GM12801 (cell line): ENCODE measurements around the gene HNRNPLL.

Experiments
- TF ChIP-seq, protein P1 (sequence below): IDR thresholded peaks from one replicate; pipeline ENCODE4 v1.5.1; 2011; ENCODE audit warnings: control low read depth; ENCODE audit not compliant: insufficient read length; ENCODE audit errors: extremely low read depth

The HNRNPLL gene

DNA sequence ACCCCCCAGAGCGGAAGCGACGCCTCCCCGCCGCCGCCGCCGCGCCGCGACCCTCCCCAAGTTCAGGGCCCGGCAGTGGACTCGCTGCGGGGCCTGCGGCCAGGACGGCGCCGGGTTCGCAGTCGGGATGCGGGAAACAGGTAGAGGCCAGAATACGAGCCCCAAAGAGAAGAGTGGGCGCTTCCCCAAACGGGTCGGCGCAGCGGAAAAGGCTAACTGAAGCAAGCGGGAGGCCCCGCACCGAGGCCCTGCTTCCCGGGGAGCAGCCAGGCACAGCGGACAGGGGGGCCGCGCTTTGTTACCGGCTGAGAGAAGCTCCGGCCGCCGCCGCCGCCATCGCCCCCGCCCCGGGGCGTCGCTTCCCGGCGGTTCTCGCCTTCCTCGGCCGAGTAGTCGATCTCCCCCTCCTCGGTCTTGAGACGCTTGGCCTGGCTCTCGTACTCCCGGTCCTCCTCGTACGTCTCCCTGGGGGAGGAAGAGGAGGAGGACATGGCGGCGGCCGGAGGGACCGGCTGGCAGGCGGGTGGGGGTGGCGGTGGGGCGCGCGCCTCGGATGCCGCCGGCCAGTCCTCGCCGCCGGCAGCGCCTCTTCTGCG lies 494 bp downstream of the HNRNPLL start:
- TF ChIP-seq, protein P1, sequence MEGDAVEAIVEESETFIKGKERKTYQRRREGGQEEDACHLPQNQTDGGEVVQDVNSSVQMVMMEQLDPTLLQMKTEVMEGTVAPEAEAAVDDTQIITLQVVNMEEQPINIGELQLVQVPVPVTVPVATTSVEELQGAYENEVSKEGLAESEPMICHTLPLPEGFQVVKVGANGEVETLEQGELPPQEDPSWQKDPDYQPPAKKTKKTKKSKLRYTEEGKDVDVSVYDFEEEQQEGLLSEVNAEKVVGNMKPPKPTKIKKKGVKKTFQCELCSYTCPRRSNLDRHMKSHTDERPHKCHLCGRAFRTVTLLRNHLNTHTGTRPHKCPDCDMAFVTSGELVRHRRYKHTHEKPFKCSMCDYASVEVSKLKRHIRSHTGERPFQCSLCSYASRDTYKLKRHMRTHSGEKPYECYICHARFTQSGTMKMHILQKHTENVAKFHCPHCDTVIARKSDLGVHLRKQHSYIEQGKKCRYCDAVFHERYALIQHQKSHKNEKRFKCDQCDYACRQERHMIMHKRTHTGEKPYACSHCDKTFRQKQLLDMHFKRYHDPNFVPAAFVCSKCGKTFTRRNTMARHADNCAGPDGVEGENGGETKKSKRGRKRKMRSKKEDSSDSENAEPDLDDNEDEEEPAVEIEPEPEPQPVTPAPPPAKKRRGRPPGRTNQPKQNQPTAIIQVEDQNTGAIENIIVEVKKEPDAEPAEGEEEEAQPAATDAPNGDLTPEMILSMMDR = no peak

DNA sequence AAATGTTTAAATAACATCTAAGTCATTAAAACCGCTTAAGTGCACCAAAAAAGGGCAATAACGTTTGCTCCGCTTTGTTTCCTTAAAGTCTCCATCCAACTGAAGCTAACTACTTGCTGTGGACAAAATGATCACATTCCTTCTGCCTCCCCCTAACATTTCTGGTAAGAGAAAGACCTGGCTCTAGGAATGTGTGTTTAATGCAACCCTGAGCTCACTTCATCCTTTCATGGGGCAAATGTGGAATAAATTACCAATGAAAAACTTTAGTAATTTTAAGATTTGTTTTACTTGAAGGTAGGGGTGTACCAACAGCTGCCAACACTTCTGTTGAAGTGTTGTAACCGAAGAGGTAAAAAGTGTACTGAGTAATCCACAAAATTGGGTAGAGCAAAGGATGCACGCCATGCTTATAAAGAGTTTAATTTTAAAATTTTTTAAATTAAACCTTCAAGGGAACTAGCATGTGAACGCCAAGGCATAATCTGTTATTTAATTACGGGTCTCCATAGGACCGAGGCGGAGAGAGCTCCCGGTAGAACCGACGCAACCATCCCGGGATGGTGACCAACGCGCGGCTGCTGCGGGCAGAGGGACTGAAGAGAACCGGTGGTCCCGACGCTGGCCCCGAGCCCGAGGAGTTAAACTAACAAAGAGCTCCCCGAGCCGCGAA lies 1.1 kb downstream of the HNRNPLL start:
- TF ChIP-seq, protein P1 = no peak

DNA sequence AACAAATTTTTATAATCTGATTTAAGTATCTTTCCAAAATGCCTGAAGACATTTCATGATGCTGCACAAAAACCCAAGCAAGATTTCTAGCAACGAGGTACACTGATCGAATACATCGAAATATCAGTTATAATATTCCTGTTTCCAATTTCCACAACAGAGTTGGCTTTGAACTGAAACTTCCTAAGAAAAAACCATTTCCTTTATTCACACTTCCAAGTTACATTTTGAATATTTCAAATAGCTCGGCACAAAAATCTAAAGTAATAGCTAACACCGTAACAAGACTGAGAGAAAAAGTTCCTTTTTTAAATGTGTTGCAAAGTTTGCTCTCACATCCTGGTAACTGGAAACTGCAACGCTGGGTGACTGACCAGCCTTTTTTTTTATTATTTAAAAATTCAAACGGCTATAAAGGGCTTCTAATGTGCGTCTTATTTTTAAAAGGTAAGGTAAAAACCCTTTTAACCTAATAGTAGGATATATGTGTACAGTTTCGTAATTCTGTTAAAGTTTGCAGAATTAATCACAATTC lies 1.7 kb downstream of the HNRNPLL start:
- TF ChIP-seq, protein P1 = no peak

DNA sequence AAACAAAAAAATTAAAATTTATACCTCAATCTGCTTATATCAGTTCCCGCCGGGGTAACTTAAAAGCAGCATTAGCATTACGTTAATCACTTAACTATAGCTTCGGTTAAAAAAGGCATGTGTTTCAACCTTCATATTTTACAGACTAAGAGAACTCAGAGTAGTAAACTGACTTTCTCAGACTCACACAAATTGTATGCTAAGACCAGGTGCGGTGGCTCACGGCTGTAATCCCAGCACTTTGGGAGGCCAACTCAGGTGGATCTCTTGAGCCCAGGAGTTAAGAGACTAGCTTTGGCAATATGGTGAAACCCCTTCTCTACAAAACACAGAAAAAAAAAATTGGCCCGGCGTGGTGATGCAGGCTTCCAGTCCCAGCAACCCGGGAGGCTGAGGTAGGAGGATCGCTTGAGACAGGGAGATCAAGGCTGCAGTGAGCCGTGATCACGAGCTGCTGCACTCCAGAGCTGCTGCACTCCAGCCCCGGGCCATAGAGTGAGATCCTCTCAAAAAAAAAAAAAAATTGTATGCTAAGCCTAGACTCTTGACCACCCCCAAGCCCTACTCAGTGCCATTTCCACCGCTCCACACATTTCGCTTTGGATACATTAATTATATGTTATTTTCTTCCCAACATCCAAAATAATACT lies 2.4 kb downstream of the HNRNPLL start:
- TF ChIP-seq, protein P1 = no peak

DNA sequence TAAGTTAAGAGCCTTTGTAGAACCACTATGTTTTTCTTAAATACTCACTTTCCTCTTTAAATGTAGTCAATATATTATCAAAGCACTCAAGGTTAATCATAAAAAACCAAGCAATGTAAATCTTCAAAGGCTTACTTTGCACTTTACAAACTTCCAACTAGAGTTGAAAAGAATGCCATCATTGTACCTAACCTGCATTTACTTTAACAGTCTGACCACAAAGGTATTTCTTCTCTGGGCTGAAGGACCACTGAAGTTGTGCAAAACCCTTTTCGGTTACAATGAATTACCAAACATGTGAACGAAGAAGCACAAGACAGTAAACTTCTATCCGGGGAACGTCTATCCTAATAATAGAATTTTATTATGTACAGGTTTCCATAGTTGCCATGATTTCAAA lies 3.0 kb downstream of the HNRNPLL start:
- TF ChIP-seq, protein P1 = no peak

DNA sequence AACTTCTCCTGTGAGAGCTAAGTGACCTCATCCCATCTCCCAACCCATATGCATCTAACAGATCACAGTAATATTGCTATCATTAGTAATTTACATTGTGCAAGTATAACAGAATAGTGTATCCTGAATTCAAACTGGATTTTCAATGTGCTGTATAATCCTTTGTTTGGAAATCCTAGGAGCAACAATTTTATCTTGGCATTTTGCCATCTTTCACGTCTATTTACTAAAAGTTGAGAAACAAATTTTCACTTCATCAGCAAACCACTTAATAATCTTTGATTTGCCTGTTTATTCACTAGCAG lies 3.8 kb downstream of the HNRNPLL start:
- TF ChIP-seq, protein P1 = no peak

DNA sequence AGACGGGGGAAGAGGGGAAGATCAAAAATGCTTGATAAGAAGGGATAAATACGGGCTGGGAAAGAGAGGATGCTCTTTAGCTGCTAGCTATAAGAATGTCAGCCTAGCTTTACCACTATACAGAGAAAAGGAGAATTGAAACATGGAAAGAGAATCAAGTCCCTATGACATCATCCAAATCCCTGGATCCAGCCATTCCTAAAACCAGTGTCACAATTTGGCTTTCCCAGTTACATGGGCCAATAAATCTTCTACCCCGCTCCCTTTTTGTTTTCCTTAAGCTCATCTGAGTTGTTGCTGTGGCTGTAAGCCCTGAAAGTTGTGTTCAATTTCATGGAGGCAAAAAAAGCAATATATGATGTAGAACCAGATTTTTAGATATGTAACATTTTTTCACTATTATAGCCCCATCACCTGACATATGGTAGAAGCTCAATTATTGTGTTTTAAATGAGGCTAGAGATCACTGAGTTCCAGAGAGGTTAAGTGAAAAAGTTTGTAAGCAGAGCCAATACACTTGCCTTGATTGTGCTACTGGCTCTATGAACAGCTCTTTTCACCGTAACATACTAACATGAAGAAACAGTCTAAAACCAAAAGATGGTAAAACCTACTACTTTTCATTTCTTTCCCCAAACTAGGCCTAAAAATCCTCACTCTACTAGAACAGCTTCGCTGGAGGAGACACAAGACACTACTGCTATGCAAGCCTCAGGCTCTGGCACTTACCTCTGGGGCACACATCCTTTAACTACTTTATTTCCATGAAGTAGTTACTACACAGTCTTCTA lies 4.3 kb downstream of the HNRNPLL start:
- TF ChIP-seq, protein P1 = no peak
